Lung (tissue), 12 donors: Measurements from ENCODE around the gene EFNA5. TPM values are rescaled to one million over a fixed set of nuclear protein-coding genes. Genes with fewer than 3 reads are reported as not detected.
A peak's percentile ranks its signal among the peaks of the same experiment; 100 is the strongest.

ENCODE experiments used
- ATAC-seq: fragments of 200-7000 bp; cut with Tn5 transposase; one replicate; pipeline ENCODE4 v1.9.1; 2020; ENCODE audit warnings: moderate number of reproducible peaks; ENCODE audit not compliant: insufficient read depth, low FRiP score
- DNase-seq, 3 donors: peaks; one replicate each; pipeline ENCODE4 v3.0.0-alpha.2; 2013 to 2017
- H3K27ac ChIP-seq, 2 donors: one replicate each; pipeline ENCODE4 v1.5.1; 2013; ENCODE audit warnings: mild to moderate bottlenecking in 2 of 2, moderate library complexity in 2 of 2, control low read depth in 1 of 2, inconsistent platforms in 1 of 2, low read depth in 1 of 2, low read length in 1 of 2
- H3K27me3 ChIP-seq, 3 donors: one replicate each; pipeline ENCODE4 v1.5.1; 2013; ENCODE audit warnings: low read length in 2 of 3; ENCODE audit not compliant: control insufficient read depth in 3 of 3, insufficient read depth in 3 of 3
- H3K36me3 ChIP-seq, 4 donors: one replicate each; pipeline ENCODE4 v1.5.1; 2013; ENCODE audit warnings: low read length in 4 of 4, mild to moderate bottlenecking in 1 of 4, moderate library complexity in 1 of 4; ENCODE audit not compliant: control insufficient read depth in 4 of 4, insufficient read depth in 4 of 4
- H3K4me1 ChIP-seq, 5 donors: one replicate each; pipeline ENCODE4 v1.5.1; 2013; ENCODE audit warnings: low read length in 5 of 5, mild to moderate bottlenecking in 2 of 5, moderate library complexity in 1 of 5; ENCODE audit not compliant: control insufficient read depth in 5 of 5, insufficient read depth in 5 of 5
- H3K4me3 ChIP-seq: one replicate; pipeline ENCODE4 v1.5.1; 2013; ENCODE audit warnings: mild to moderate bottlenecking, control low read depth, moderate library complexity
- H3K9ac ChIP-seq, 2 donors: one replicate each; pipeline ENCODE4 v1.5.1; 2013; ENCODE audit warnings: low read length in 2 of 2, control low read depth in 1 of 2; ENCODE audit not compliant: insufficient read depth in 1 of 2
- H3K9me3 ChIP-seq, 4 donors: one replicate each; pipeline ENCODE4 v1.5.1; 2013; ENCODE audit warnings: low read length in 3 of 4, mild to moderate bottlenecking in 1 of 4, moderate library complexity in 1 of 4; ENCODE audit not compliant: control insufficient read depth in 4 of 4, insufficient read depth in 3 of 4
- CTCF ChIP-seq: IDR thresholded peaks from 2 replicates; pipeline ENCODE4 v1.5.1; 2012; ENCODE audit warnings: mild to moderate bottlenecking; ENCODE audit errors: control extremely low read depth, extremely low read depth
- WGBS, 2 donors: extraction: QIAGEN DNeasy Blood & Tissue Kit; methylation state at CpG; one replicate each; pipeline ENCODE4 v1.1.7; 2013; 5-methylcytosine and 5-hydroxymethylcytosine counted together
- polyA plus RNA-seq, 2 donors: library from polyadenylated mRNA; stranded (reverse); fragments of 200-250 nt; gene quantifications; one replicate each; pipeline ENCODE4 v1.2.1, GENCODE V29; 2013
- total RNA-seq, 2 donors: library from RNA; depleted of rRNA in 1 of 2; stranded (reverse); fragments of >200 nt in 1 of 2; gene quantifications; one replicate each; pipeline ENCODE4 v1.2.1, GENCODE V29; 2014 to 2021
- donor health status: control.
- donor health status: control.
- donor health status: Bipolar disorder and iron deficiency.
- donor health status: healthy.
- donor health status: DM: yes; HTN: yes; CAD: no.

The EFNA5 gene
- total and polyA plus RNA-seq, 4 donors: 2.1 to 18.4 (median 7.8) TPM

GRCh38 chr5:107669096-107670031 lies 1.4 kb downstream of the EFNA5 start:
- peak; percentile 59 to 67 (median 63) for DNase-seq
- peaks cover 0 to 4% (median 0%) of the 10 kb centered on the region in 4 donors for H3K36me3 ChIP-seq
- H3K27ac ChIP-seq: peak overlapping the region; percentile 70 to 75
- peak overlapping the region; percentile 67 for H3K4me3 ChIP-seq
- 3 to 4% methylated on average over 58 to 60 of the region's 60 CpGs for WGBS, 2 donors
- H3K9ac ChIP-seq: peak overlapping the region; percentile 82 to 84
- H3K27me3 ChIP-seq: peaks cover 0 to 6% (median 3%) of the 10 kb centered on the region in 3 donors
- peaks cover 0 to 19% (median 4%) of the 10 kb centered on the region in 5 donors for H3K4me1 ChIP-seq
- no peak for ATAC-seq
- TF ChIP-seq CTCF: no peak
- H3K9me3 ChIP-seq: no peaks in the 10 kb centered on the region

GRCh38 chr5:107668154-107669095 lies 2.3 kb downstream of the EFNA5 start:
- H3K9ac ChIP-seq: peak overlapping the region; percentile 82 to 84

More at GRCh38 chr5:107668154-107669095, 2.3 kb downstream of the EFNA5 start:
- 37 to 44% methylated on average over 11 of the region's 11 CpGs for WGBS, 2 donors
- H3K4me1 ChIP-seq: peaks cover 0 to 18% (median 4%) of the 10 kb centered on the region in 5 donors
- peak overlapping the region; percentile 67 for H3K4me3 ChIP-seq
- peaks cover 0 to 4% (median 0%) of the 10 kb centered on the region in 4 donors for H3K36me3 ChIP-seq
- DNase-seq: peak; percentile 16 to 47 (median 42)
- no peaks in the 10 kb centered on the region for H3K9me3 ChIP-seq
- peak overlapping the region in 1 of 2 donors; percentile 75 for H3K27ac ChIP-seq
- H3K27me3 ChIP-seq: peaks cover 0 to 6% (median 0%) of the 10 kb centered on the region in 3 donors
- ATAC-seq: no peak
- TF ChIP-seq CTCF: no peak
